Measurements from ENCODE around the gene HERPUD1. TPM values are rescaled to one million over a fixed set of nuclear protein-coding genes. Genes with fewer than 3 reads are reported as not detected.

Gene HERPUD1
- total RNA-seq, 1 donor from 2014 or later, result 76.2 TPM

DNA sequence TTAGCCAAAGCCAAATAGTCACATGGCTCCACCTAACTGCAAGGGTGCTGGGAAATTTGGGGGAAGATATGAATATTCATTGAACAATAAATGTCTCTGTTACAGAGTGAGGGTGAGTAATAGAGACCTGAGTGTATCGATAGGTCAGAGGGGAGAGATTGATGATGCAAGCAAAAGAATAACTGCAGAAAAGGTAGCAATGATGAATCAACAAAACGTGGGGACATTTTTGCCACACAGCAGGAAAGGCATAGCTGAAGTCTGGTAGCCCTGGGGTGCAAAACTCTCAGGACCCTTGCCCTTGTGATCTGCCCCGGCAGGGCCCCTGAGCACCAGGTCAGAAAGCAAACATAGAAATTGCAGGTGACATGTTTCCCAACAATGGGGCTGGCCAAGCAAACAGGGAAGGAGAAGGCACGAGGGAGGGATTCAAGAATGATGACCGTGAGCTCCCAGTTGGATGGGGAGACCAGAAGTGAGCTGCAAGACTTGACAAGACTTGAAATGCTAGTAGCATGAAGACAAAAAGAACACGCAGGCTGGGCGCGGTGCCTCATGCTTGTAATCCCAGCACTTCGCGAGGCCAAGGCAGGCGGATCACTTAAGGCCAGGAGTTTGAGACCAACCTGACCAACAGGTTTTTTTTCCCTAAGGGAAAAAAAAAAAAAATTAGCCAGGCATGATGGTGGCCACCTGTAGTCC lies 12.7 kb upstream of the HERPUD1 start:
- H3K4me1 ChIP-seq (ENCODE audit: control insufficient read depth in 3 of 3, insufficient read depth in 3 of 3, low read length in 3 of 3), result peaks cover 2 to 15% (median 7%) of the 10 kb centered on the region in 3 donors
- H3K27ac ChIP-seq (ENCODE audit: low read depth, low read length), result no peak overlapping the region
- H3K27me3 ChIP-seq (ENCODE audit: control insufficient read depth in 3 of 3, insufficient read depth in 3 of 3, low read length in 3 of 3), result peaks cover 0 to 9% (median 0%) of the 10 kb centered on the region in 3 donors
- no peaks in the 10 kb centered on the region for H3K9me3 ChIP-seq (ENCODE audit: control insufficient read depth in 3 of 3, low read length in 3 of 3)
- no peak overlapping the region for H3K4me3 ChIP-seq (ENCODE audit: low read length in 3 of 3)
- no peaks in the 10 kb centered on the region for H3K36me3 ChIP-seq (ENCODE audit: control insufficient read depth in 3 of 3, insufficient read depth in 3 of 3, low read length in 3 of 3)
- no peak overlapping the region for H3K9ac ChIP-seq (ENCODE audit: low read depth in 1 of 3, low read length in 3 of 3)

DNA sequence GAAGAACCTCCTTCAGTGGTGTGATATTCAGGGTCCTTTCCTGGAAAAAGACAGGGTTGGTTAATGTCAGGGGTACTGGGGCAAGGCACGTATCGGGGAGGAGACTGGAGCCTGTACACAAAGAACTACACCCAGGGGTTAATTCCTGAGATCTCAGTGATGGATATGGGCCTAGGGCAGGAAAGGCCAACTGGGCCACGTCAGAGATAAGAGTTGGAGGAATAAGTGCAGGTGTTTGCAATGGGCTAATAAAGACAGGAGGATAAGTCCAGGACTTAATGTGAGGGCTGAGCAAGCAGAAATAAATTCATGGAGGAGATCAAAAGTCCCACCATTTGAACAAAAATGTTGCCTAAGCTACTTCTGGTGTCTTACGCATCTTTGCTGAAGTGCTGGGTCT lies 10.4 kb upstream of the HERPUD1 start:
- H3K27ac ChIP-seq (ENCODE audit: low read depth, low read length), result no peak overlapping the region
- no peak overlapping the region for H3K4me3 ChIP-seq (ENCODE audit: low read length in 3 of 3)
- H3K36me3 ChIP-seq (ENCODE audit: control insufficient read depth in 3 of 3, insufficient read depth in 3 of 3, low read length in 3 of 3), result no peaks in the 10 kb centered on the region
- no peaks in the 10 kb centered on the region for H3K9me3 ChIP-seq (ENCODE audit: control insufficient read depth in 3 of 3, low read length in 3 of 3)
- peaks cover 0 to 7% (median 4%) of the 10 kb centered on the region in 3 donors for H3K4me1 ChIP-seq (ENCODE audit: control insufficient read depth in 3 of 3, insufficient read depth in 3 of 3, low read length in 3 of 3)
- H3K9ac ChIP-seq (ENCODE audit: low read depth in 1 of 3, low read length in 3 of 3), result no peak overlapping the region
- no peaks in the 10 kb centered on the region for H3K27me3 ChIP-seq (ENCODE audit: control insufficient read depth in 3 of 3, insufficient read depth in 3 of 3, low read length in 3 of 3)

GRCh38 chr16:56923481-56924091 lies 8.4 kb upstream of the HERPUD1 start:
- H3K36me3 ChIP-seq (ENCODE audit: control insufficient read depth in 3 of 3, insufficient read depth in 3 of 3, low read length in 3 of 3), result no peaks in the 10 kb centered on the region
- H3K9ac ChIP-seq (ENCODE audit: low read depth in 1 of 3, low read length in 3 of 3), result no peak overlapping the region
- H3K27ac ChIP-seq (ENCODE audit: low read depth, low read length), result no peak overlapping the region
- no peak overlapping the region for H3K4me3 ChIP-seq (ENCODE audit: low read length in 3 of 3)
- H3K4me1 ChIP-seq (ENCODE audit: control insufficient read depth in 3 of 3, insufficient read depth in 3 of 3, low read length in 3 of 3), result no peaks in the 10 kb centered on the region
- H3K9me3 ChIP-seq (ENCODE audit: control insufficient read depth in 3 of 3, low read length in 3 of 3), result no peaks in the 10 kb centered on the region
- no peaks in the 10 kb centered on the region for H3K27me3 ChIP-seq (ENCODE audit: control insufficient read depth in 3 of 3, insufficient read depth in 3 of 3, low read length in 3 of 3)

GRCh38 chr16:56927471-56927870 lies 4.5 kb upstream of the HERPUD1 start:
- Histone ChIP-seq H3K27me3 (ENCODE audit: control insufficient read depth in 3 of 3, insufficient read depth in 3 of 3, low read length in 3 of 3) (no peaks in the 10 kb centered on the region), H3K4me3 (ENCODE audit: low read length in 3 of 3) (no peak overlapping the region), H3K9ac (ENCODE audit: low read depth in 1 of 3, low read length in 3 of 3) (no peak overlapping the region), H3K9me3 (ENCODE audit: control insufficient read depth in 3 of 3, low read length in 3 of 3) (no peaks in the 10 kb centered on the region), H3K27ac (ENCODE audit: low read depth, low read length) (no peak overlapping the region), H3K4me1 (ENCODE audit: control insufficient read depth in 3 of 3, insufficient read depth in 3 of 3, low read length in 3 of 3) (peaks cover 4 to 6% (median 4%) of the 10 kb centered on the region in 3 donors), H3K36me3 (ENCODE audit: control insufficient read depth in 3 of 3, insufficient read depth in 3 of 3, low read length in 3 of 3) (peaks cover 0 to under 1% (median 0%) of the 10 kb centered on the region in 3 donors)

GRCh38 chr16:56929639-56930038 lies 2.3 kb upstream of the HERPUD1 start:
- Histone ChIP-seq H3K9ac (ENCODE audit: low read depth in 1 of 3, low read length in 3 of 3) (no peak overlapping the region), H3K9me3 (ENCODE audit: control insufficient read depth in 3 of 3, low read length in 3 of 3) (no peaks in the 10 kb centered on the region), H3K36me3 (ENCODE audit: control insufficient read depth in 3 of 3, insufficient read depth in 3 of 3, low read length in 3 of 3) (peaks cover 0 to 2% (median 0%) of the 10 kb centered on the region in 3 donors), H3K4me1 (ENCODE audit: control insufficient read depth in 3 of 3, insufficient read depth in 3 of 3, low read length in 3 of 3) (peaks cover 11 to 18% (median 13%) of the 10 kb centered on the region in 3 donors), H3K27ac (ENCODE audit: low read depth, low read length) (no peak overlapping the region), H3K27me3 (ENCODE audit: control insufficient read depth in 3 of 3, insufficient read depth in 3 of 3, low read length in 3 of 3) (no peaks in the 10 kb centered on the region), H3K4me3 (ENCODE audit: low read length in 3 of 3) (no peak overlapping the region)

DNA sequence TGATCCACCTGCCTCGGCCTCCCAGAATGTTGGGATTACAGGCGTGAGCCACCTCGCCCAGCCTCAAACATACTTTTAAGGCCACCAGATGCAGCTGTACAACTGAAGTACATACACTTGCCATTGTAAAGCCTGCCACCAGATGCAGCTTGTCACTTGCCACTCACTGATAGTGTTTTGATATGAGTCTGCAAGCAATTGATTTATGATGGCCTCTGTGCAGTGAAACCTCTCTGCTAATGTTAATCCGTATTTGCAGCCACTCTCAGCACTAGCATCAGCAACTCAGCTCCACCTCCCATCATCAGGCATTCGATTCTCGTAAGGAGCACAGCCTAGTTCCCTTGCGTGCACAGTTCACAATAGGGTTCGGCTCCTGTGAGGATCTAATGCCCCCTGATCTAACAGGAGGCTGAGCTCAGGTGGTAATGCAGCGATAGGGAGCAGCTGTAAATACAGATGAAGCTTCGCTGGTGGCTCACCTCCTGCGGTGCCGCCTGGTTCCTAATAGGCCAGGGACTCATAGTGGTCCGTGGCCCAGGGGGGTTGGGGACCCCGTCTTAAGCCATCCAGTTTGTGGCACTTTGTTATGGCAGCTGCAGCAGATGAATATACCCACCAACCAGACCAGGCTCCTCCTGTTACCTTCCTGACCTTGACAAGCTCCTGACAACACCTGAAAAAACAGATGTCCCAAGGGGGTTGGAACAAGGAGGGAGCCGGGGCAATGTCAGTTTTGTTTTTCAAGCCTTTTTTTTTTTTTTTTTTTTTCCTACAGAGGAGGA lies 1.3 kb upstream of the HERPUD1 start:
- Histone ChIP-seq H3K27ac (ENCODE audit: low read depth, low read length) (peak overlapping the region; percentile 98), H3K9ac (ENCODE audit: low read depth in 1 of 3, low read length in 3 of 3) (peak overlapping the region in 1 of 3 donors; percentile 100), H3K4me3 (ENCODE audit: low read length in 3 of 3) (no peak overlapping the region), H3K27me3 (ENCODE audit: control insufficient read depth in 3 of 3, insufficient read depth in 3 of 3, low read length in 3 of 3) (no peaks in the 10 kb centered on the region), H3K36me3 (ENCODE audit: control insufficient read depth in 3 of 3, insufficient read depth in 3 of 3, low read length in 3 of 3) (peaks cover 7 to 8% (median 8%) of the 10 kb centered on the region in 3 donors), H3K9me3 (ENCODE audit: control insufficient read depth in 3 of 3, low read length in 3 of 3) (no peaks in the 10 kb centered on the region), H3K4me1 (ENCODE audit: control insufficient read depth in 3 of 3, insufficient read depth in 3 of 3, low read length in 3 of 3) (peaks cover 19 to 26% (median 21%) of the 10 kb centered on the region in 3 donors)

GRCh38 chr16:56931271-56931891 lies 561 bp upstream of the HERPUD1 start:
- Histone ChIP-seq H3K9me3 (ENCODE audit: control insufficient read depth in 3 of 3, low read length in 3 of 3) (no peaks in the 10 kb centered on the region), H3K4me3 (ENCODE audit: low read length in 3 of 3) (peak overlapping the region; percentile 64 to 82 (median 77)), H3K27ac (ENCODE audit: low read depth, low read length) (peak overlapping the region; percentile 98), H3K9ac (ENCODE audit: low read depth in 1 of 3, low read length in 3 of 3) (peak overlapping the region; percentile 84 to 100 (median 88)), H3K36me3 (ENCODE audit: control insufficient read depth in 3 of 3, insufficient read depth in 3 of 3, low read length in 3 of 3) (peaks cover 11 to 15% (median 13%) of the 10 kb centered on the region in 3 donors), H3K27me3 (ENCODE audit: control insufficient read depth in 3 of 3, insufficient read depth in 3 of 3, low read length in 3 of 3) (no peaks in the 10 kb centered on the region), H3K4me1 (ENCODE audit: control insufficient read depth in 3 of 3, insufficient read depth in 3 of 3, low read length in 3 of 3) (peaks cover 19 to 31% (median 22%) of the 10 kb centered on the region in 3 donors)

DNA sequence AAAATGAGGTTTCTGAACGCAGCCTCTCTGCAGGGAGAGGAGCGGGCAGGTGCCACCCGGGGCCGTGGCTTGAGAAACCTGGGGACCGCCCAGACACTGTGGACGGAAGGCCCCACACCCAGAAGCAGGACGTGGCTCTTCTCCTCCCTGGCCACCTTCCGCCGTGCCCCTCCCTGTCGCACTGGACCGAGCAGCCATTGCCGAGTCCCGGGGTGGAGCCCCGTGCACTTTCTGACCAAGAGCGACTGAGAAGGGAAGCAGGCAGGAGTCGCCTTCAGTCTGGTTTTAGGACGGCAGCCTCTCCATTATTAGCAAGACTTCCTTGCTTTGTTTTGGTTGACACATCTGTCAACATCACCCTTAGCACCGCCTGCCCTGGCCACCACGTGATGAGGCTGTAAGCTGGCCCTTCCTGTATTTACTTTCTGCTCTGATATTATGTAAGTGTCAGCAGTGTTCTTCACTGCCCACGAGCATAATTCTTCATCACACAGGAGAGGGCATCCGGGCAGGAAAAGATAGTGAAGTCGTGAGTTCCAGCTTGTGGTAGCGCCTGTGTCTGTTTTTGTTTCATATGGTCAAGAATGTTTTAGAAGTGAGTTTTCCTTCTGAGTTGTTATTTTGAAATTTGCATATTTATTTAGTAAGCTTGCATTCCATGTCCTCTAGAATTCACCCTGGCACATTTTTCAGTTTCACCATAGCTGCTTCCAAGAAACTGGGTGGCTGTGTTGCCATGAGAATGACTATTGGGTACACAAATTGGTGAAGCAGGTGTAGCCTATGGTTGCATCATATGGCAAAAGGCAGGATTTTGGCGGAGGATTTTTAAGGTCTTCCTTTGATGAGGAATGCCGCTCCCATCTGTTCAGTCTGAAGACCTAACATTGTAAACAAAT lies 1.0 kb downstream of the HERPUD1 start:
- Histone ChIP-seq H3K36me3 (ENCODE audit: control insufficient read depth in 3 of 3, insufficient read depth in 3 of 3, low read length in 3 of 3) (peaks cover 24 to 30% (median 25%) of the 10 kb centered on the region in 3 donors), H3K4me1 (ENCODE audit: control insufficient read depth in 3 of 3, insufficient read depth in 3 of 3, low read length in 3 of 3) (peaks cover 19 to 31% (median 25%) of the 10 kb centered on the region in 3 donors), H3K27me3 (ENCODE audit: control insufficient read depth in 3 of 3, insufficient read depth in 3 of 3, low read length in 3 of 3) (no peaks in the 10 kb centered on the region), H3K9ac (ENCODE audit: low read depth in 1 of 3, low read length in 3 of 3) (peak overlapping the region; percentile 95 to 100 (median 98)), H3K9me3 (ENCODE audit: control insufficient read depth in 3 of 3, low read length in 3 of 3) (no peaks in the 10 kb centered on the region), H3K4me3 (ENCODE audit: low read length in 3 of 3) (peak overlapping the region; percentile 95 to 98 (median 97)), H3K27ac (ENCODE audit: low read depth, low read length) (peak overlapping the region; percentile 98)
